Measurements from ENCODE around the gene RFWD3.

Gene RFWD3

DNA sequence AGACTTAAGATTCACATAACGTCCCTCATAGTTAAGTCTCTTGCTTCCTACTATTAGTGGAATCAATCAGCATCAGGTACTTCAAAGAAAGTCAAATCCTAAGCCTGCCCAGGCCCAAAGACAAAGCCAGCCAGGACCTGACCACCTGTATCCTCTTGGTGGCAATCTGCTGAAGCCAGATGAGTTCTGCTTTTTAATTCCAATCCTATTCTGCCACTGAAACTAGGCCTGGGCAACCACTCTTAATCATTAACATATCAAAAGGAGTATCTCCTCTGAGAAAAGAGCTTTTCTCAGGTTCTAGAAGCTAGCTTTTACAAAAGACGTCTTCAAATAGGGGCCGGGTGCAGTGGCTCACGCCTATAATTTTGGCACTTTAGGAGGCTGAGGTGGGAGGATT is 44.7 kb downstream of the RFWD3 start:
- TF ChIP-seq, protein P1, sequence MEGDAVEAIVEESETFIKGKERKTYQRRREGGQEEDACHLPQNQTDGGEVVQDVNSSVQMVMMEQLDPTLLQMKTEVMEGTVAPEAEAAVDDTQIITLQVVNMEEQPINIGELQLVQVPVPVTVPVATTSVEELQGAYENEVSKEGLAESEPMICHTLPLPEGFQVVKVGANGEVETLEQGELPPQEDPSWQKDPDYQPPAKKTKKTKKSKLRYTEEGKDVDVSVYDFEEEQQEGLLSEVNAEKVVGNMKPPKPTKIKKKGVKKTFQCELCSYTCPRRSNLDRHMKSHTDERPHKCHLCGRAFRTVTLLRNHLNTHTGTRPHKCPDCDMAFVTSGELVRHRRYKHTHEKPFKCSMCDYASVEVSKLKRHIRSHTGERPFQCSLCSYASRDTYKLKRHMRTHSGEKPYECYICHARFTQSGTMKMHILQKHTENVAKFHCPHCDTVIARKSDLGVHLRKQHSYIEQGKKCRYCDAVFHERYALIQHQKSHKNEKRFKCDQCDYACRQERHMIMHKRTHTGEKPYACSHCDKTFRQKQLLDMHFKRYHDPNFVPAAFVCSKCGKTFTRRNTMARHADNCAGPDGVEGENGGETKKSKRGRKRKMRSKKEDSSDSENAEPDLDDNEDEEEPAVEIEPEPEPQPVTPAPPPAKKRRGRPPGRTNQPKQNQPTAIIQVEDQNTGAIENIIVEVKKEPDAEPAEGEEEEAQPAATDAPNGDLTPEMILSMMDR (IDR thresholded peaks at IDR 0.05), result no peak
- no peak for DNase-seq (ENCODE audit: low spot score)
- Histone ChIP-seq H3K27ac (no peak overlapping the region), H3K4me3 (no peak overlapping the region)

- H3K4me3 ChIP-seq, result no peak overlapping the region
- H3K27ac ChIP-seq, result no peak overlapping the region
- TF ChIP-seq, protein P1 (IDR thresholded peaks at IDR 0.05), result no peak
- no peak for DNase-seq (ENCODE audit: low spot score)
Measured at GRCh38 chr16:74617206-74617788, 49.4 kb downstream of the RFWD3 start.

GRCh38 chr16:74611721-74612120 is 55.0 kb downstream of the RFWD3 start:
- no peak for DNase-seq (ENCODE audit: low spot score)
- no peak overlapping the region for H3K4me3 ChIP-seq
- no peak overlapping the region for H3K27ac ChIP-seq
- TF ChIP-seq, protein P1 (IDR thresholded peaks at IDR 0.05), result no peak

- Histone ChIP-seq H3K4me3 (no peak overlapping the region), H3K27ac (no peak overlapping the region)
- TF ChIP-seq, protein P1 (IDR thresholded peaks at IDR 0.05), result no peak
- no peak for DNase-seq (ENCODE audit: low spot score)
Measured at GRCh38 chr16:74608944-74609343, 57.7 kb downstream of the RFWD3 start.

DNA sequence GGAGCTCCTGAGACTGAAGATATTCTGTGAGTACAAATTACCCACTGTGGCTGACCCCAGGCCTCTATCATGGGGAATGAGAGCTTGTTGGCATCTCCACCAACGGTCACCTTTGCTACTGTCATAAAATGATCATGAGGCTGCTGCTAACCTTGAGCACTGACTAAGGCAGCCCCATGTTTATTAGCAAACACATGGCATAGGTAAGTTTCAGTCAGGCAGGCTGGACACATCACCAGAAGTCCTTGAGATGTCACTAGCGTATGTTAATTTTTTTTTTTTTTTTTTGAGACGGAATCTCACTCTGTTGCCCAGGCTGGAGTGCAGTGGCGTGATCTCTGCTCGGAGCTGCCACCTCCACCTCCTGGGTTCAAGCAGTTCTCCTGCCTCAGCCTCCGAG is 58.3 kb downstream of the RFWD3 start:
- TF ChIP-seq, protein P1 (IDR thresholded peaks at IDR 0.05), result no peak

DNA sequence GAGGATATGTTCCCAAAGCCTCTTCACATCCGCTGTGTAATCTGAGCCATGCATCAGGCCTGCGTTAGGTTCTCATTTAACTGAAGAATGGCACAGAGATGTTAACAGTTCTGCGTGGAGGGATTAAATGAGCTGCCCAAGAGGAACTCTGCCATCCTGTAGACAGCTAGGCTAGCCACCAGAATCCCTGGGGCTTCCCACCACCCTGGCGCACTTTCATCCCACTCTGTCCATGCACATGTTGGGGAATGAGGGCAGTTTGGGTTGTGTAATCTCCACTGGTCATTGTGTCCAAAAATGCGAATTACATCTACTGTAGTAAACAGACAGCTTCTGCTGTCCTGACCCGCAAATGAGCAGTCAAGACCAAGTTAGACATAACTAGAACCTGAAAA is 58.7 kb downstream of the RFWD3 start:
- H3K4me3 ChIP-seq, result no peak overlapping the region
- DNase-seq (ENCODE audit: low spot score), result no peak

More for the DNA sequence above, 58.3 kb downstream of the RFWD3 start:
- Histone ChIP-seq H3K4me3 (no peak overlapping the region), H3K27ac (no peak overlapping the region)
- no peak for DNase-seq (ENCODE audit: low spot score)

More for the DNA sequence above, 58.7 kb downstream of the RFWD3 start:
- no peak overlapping the region for H3K27ac ChIP-seq
- TF ChIP-seq, protein P1 (IDR thresholded peaks at IDR 0.05), result no peak

Data from coronary artery (tissue), 2 donors.